SK-N-SH (cell line): ENCODE data around the gene LRRC17.

Source experiments
- EP300 ChIP-seq, 2 experiments: IDR thresholded peaks; 2 replicates each; pipeline versions ENCODE4 v1.4.0 to v1.6.1; 2012; ENCODE audit warnings: borderline replicate concordance in 1 of 2, low read depth in 1 of 2, low read length in 1 of 2
- GABPA ChIP-seq: IDR thresholded peaks from 2 replicates; pipeline ENCODE4 v1.4.0; 2012; ENCODE audit warnings: low read depth, mild to moderate bottlenecking
- POLR2AphosphoS5 ChIP-seq: IDR thresholded peaks from 2 replicates; pipeline ENCODE4 v1.6.1; 2012; ENCODE audit warnings: low read depth, low read length
- RFX5 ChIP-seq: IDR thresholded peaks from 2 replicates; pipeline ENCODE4 v1.6.1; 2012; ENCODE audit warnings: mild to moderate bottlenecking, improper control_type of control experiment, low read length
- SMC3 ChIP-seq: IDR thresholded peaks from 2 replicates; pipeline ENCODE4 v1.6.1; 2012; ENCODE audit warnings: low read depth, low read length, improper control_type of control experiment
- TAF1 ChIP-seq: IDR thresholded peaks from 2 replicates; pipeline ENCODE4 v1.6.1; 2012; ENCODE audit warnings: low read depth, mild to moderate bottlenecking, low read length, moderate library complexity, borderline replicate concordance
- TF ChIP-seq, protein P1 (sequence below): IDR thresholded peaks from 2 replicates; pipeline ENCODE4 v1.6.1; 2012; ENCODE audit warnings: mild to moderate bottlenecking, low read depth, low read length, moderate library complexity
- TF ChIP-seq, protein P2 (sequence below): fragments of 200-600 bp; sonication (generic); IDR thresholded peaks from 2 replicates; pipeline ENCODE4 v1.6.1; 2017; ENCODE audit warnings: antibody characterized with exemption, mild to moderate bottlenecking, moderate library complexity

- TF ChIP-seq, protein P1, sequence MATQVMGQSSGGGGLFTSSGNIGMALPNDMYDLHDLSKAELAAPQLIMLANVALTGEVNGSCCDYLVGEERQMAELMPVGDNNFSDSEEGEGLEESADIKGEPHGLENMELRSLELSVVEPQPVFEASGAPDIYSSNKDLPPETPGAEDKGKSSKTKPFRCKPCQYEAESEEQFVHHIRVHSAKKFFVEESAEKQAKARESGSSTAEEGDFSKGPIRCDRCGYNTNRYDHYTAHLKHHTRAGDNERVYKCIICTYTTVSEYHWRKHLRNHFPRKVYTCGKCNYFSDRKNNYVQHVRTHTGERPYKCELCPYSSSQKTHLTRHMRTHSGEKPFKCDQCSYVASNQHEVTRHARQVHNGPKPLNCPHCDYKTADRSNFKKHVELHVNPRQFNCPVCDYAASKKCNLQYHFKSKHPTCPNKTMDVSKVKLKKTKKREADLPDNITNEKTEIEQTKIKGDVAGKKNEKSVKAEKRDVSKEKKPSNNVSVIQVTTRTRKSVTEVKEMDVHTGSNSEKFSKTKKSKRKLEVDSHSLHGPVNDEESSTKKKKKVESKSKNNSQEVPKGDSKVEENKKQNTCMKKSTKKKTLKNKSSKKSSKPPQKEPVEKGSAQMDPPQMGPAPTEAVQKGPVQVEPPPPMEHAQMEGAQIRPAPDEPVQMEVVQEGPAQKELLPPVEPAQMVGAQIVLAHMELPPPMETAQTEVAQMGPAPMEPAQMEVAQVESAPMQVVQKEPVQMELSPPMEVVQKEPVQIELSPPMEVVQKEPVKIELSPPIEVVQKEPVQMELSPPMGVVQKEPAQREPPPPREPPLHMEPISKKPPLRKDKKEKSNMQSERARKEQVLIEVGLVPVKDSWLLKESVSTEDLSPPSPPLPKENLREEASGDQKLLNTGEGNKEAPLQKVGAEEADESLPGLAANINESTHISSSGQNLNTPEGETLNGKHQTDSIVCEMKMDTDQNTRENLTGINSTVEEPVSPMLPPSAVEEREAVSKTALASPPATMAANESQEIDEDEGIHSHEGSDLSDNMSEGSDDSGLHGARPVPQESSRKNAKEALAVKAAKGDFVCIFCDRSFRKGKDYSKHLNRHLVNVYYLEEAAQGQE, result no peak
- TF ChIP-seq EP300 (IDR thresholded peaks at IDR 0.05; ENCODE audit: borderline replicate concordance in 1 of 2, low read depth in 1 of 2, low read length in 1 of 2) (peak; percentile 53 to 98; a peak in 3 of 4 replicates), TAF1 (peak; percentile 66; the same call in 1 of the 2 replicates), RFX5 (no peak), GABPA (no peak), SMC3 (no peak), POLR2AphosphoS5 (peak; percentile 73; the same call in 1 of the 2 replicates)
- TF ChIP-seq, protein P2, sequence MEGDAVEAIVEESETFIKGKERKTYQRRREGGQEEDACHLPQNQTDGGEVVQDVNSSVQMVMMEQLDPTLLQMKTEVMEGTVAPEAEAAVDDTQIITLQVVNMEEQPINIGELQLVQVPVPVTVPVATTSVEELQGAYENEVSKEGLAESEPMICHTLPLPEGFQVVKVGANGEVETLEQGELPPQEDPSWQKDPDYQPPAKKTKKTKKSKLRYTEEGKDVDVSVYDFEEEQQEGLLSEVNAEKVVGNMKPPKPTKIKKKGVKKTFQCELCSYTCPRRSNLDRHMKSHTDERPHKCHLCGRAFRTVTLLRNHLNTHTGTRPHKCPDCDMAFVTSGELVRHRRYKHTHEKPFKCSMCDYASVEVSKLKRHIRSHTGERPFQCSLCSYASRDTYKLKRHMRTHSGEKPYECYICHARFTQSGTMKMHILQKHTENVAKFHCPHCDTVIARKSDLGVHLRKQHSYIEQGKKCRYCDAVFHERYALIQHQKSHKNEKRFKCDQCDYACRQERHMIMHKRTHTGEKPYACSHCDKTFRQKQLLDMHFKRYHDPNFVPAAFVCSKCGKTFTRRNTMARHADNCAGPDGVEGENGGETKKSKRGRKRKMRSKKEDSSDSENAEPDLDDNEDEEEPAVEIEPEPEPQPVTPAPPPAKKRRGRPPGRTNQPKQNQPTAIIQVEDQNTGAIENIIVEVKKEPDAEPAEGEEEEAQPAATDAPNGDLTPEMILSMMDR, result no peak
These were observed 38.5 kb upstream of the LRRC17 start for GRCh38 chr7:102874166-102874829.
